ENCODE data around the gene FAM83B.

- TF ChIP-seq CTCF (IDR thresholded peaks at IDR 0.05; ENCODE audit: insufficient read depth, low read length, poor library complexity, severe bottlenecking) (no peak), EZH2phosphoT487 (conservative IDR thresholded peaks at IDR 0.05; ENCODE audit: low read length) (no peak)
Measured at GRCh38 chr6:54891536-54891935, 45.0 kb downstream of the FAM83B start.

Data from SU-DHL-6 (cell line).